Gastroesophageal sphincter (tissue), 4 donors: ENCODE results near the gene MAN2A1. TPM values are rescaled to one million over a fixed set of nuclear protein-coding genes. Genes with fewer than 3 reads are reported as not detected.
A peak's percentile ranks its signal among the peaks of the same experiment; 100 is the strongest.

Experiments
- ATAC-seq: fragments of 150-250 bp; one replicate; pipeline ENCODE4 v1.9.1; 2016; ENCODE audit warnings: mild to moderate bottlenecking, moderate library complexity
- H3K27ac ChIP-seq, 4 donors: fragments of 200-600 bp; sonication (generic) in 3 of 4; 1 replicate in 3 of 4; 2 replicates in 1 of 4; pipeline ENCODE4 v1.5.1; 2016 to 2019
- H3K27me3 ChIP-seq: fragments of 200-600 bp; sonication (generic); one replicate; pipeline ENCODE4 v1.5.1; 2019
- H3K36me3 ChIP-seq, 2 donors: fragments of 200-600 bp; sonication (generic); one replicate each; pipeline ENCODE4 v1.5.1; 2019; ENCODE audit warnings: control low read depth in 1 of 2
- H3K4me1 ChIP-seq, 3 donors: fragments of 200-600 bp; sonication (generic); 1 replicate in 2 of 3; 2 replicates in 1 of 3; pipeline ENCODE4 v1.5.1; 2016 to 2019; ENCODE audit warnings: control low read depth in 2 of 3
- H3K4me3 ChIP-seq, 2 donors: fragments of 200-600 bp; sonication (generic); one replicate each; pipeline ENCODE4 v1.5.1; 2019; ENCODE audit warnings: mild to moderate bottlenecking in 1 of 2, moderate library complexity in 1 of 2
- H3K9me3 ChIP-seq, 3 donors: fragments of 200-600 bp; sonication (generic); one replicate each; pipeline ENCODE4 v1.5.1; 2017 to 2019; ENCODE audit warnings: control low read depth in 2 of 3
- CTCF ChIP-seq, 4 experiments: fragments of 200-600 bp in 2 of 4; fragments of 450-650 bp in 2 of 4; sonication (generic) in 1 of 4; IDR thresholded peaks; one replicate each; pipeline ENCODE4 v1.5.1; 2017 to 2019; ENCODE audit warnings: antibody characterized with exemption in 4 of 4, mild to moderate bottlenecking in 2 of 4, moderate library complexity in 2 of 4
- EP300 ChIP-seq: sonication (generic); formaldehyde crosslinking; IDR thresholded peaks from one replicate; pipeline ENCODE4 v1.6.1; 2017; ENCODE audit warnings: antibody characterized with exemption, mild to moderate bottlenecking
- POLR2A ChIP-seq, 2 donors: fragments of 450-650 bp; IDR thresholded peaks; one replicate each; pipeline ENCODE4 v1.6.1; 2017; ENCODE audit warnings: antibody characterized with exemption in 2 of 2, mild to moderate bottlenecking in 2 of 2, moderate library complexity in 1 of 2
- POLR2AphosphoS5 ChIP-seq: sonication (generic); formaldehyde crosslinking; IDR thresholded peaks from one replicate; pipeline ENCODE4 v1.6.1; 2017; ENCODE audit warnings: antibody characterized with exemption
- WGBS, 2 donors: methylation state at CpG; one replicate each; pipeline ENCODE4 v1.1.5; 2018; ENCODE audit warnings: low coverage in 1 of 2; 5-methylcytosine and 5-hydroxymethylcytosine counted together
- total RNA-seq, 4 donors: library from RNA; depleted of rRNA; stranded (reverse); fragments of >200 nt; gene quantifications; one replicate each; pipeline ENCODE4 v1.1.0, GENCODE V29; 2016

The MAN2A1 gene
- total RNA-seq, 4 donors from 2014 or later, result 19.6 to 55.6 (median 34.1) TPM

GRCh38 chr5:109838157-109838556 lies 148.4 kb downstream of the MAN2A1 start:
- H3K4me1 ChIP-seq, result no peaks in the 10 kb centered on the region
- 80 to 100% methylated on average over 1 of the region's 1 CpG for WGBS, 2 donors
- H3K27ac ChIP-seq, result no peak overlapping the region
- H3K36me3 ChIP-seq, result peaks cover 0 to 40% of the 10 kb centered on the region in 2 donors
- H3K27me3 ChIP-seq, result no peaks in the 10 kb centered on the region
- no peak for TF ChIP-seq EP300
- no peak for TF ChIP-seq POLR2AphosphoS5
- no peak for TF ChIP-seq CTCF (IDR thresholded peaks at IDR 0.05)
- TF ChIP-seq POLR2A (IDR thresholded peaks at IDR 0.05), result no peak
- no peak overlapping the region for H3K4me3 ChIP-seq
- H3K9me3 ChIP-seq, result no peaks in the 10 kb centered on the region
- ATAC-seq, result no peak

DNA sequence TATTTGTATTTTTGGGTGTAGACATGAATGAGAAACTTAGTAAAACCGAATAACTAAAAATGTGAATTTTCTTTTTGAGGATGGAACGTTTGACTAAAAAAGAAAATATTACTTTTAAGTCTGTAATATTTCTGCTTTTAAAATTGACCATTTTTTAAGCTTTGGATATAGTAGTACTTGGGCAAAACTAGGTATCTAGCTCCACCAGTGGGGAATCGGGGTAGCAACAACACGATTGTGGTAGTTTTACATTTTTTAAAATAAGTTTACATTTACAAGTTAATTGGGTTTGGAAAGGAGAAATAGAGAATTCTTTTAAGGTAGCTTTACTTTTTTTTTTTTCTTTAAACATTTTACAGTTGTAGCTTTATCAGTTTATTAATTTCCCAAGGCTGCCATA lies 154.4 kb downstream of the MAN2A1 start:
- no peak for ATAC-seq
- WGBS, 2 donors, result 85 to 87% methylated on average over 4 of the region's 4 CpGs
- TF ChIP-seq CTCF (IDR thresholded peaks at IDR 0.05) (peak in 2 of 4 experiments; percentile 12 to 19), EP300 (no peak), POLR2AphosphoS5 (no peak)
- Histone ChIP-seq H3K36me3 (peaks cover 0 to 57% of the 10 kb centered on the region in 2 donors), H3K4me3 (no peak overlapping the region), H3K27ac (no peak overlapping the region), H3K27me3 (no peaks in the 10 kb centered on the region), H3K4me1 (no peaks in the 10 kb centered on the region), H3K9me3 (no peaks in the 10 kb centered on the region)

DNA sequence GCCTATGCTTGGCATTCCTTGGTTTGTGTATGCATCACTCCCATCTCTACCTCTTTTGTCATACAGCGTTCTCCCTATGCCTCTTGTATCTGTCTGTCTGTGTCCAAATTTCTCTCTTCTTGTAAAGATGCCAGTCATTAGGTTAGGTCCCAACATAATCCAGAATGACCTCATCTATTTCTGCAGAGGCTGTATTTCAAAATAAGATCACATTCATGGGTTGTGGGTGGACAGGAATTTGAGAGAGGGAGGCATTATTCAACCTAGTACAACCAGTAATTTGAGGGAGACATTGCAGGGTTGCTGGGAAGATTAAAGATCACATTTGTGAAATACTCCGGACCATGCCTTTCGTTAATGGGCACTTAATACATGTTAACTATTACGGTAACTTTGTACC lies 155.0 kb downstream of the MAN2A1 start:
- Histone ChIP-seq H3K4me3 (no peak overlapping the region), H3K27ac (no peak overlapping the region), H3K27me3 (no peaks in the 10 kb centered on the region), H3K4me1 (no peaks in the 10 kb centered on the region), H3K36me3 (peaks cover 0 to 62% of the 10 kb centered on the region in 2 donors), H3K9me3 (no peaks in the 10 kb centered on the region)
- 42 to 90% methylated on average over 2 to 4 of the region's 4 CpGs for WGBS, 2 donors
- ATAC-seq, result no peak
- TF ChIP-seq CTCF (IDR thresholded peaks at IDR 0.05) (no peak), POLR2AphosphoS5 (no peak), EP300 (no peak)

DNA sequence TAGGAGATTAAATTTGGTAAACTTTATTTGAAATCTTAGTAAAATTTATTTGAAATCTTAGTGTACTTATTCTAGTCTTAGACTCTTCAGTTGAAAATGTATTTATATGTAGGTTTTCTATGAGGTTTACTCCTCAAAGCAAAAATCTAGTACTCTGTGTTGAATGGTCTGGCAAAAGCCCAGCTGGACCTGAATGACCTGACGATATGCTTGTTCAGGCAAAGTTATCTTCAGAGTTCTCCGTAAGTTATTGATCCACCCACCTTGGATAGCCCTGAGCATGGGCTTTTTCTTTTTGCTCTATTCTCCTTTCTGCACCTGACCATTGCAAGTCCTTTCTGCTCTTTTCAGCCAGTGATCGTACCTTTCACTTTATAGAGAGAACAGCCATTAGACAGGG lies 158.4 kb downstream of the MAN2A1 start:
- peaks cover 0 to 61% of the 10 kb centered on the region in 2 donors for H3K36me3 ChIP-seq

DNA sequence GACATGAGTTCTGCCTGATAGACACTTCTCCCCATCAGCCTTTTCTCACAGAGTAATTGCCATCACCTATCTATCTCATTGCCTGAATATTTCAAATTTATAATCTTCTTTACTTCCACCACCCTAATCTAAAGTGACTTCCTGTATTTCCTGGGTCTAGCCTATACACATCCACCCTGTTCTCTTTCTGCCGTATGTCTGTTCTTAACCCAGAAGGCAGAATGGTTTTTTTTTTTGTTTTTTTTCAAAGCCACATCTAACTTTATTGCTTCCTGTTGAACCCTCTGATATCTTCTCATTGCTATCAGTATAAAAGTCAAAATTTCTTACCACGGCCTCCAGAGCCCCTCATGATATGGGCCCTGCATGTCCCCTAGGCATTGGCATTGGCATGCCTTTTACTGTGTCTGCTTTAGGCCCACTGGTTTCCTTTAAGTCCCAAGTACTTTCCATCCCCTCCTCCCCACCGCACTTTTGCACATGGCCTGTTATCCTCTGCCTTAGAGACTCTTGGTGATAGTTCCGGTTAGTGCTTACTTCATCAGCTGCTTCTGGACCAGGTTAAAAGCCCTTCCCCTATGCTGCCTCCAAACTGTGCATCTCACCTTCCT lies 159.9 kb downstream of the MAN2A1 start:
- Histone ChIP-seq H3K4me3 (no peak overlapping the region), H3K9me3 (no peaks in the 10 kb centered on the region), H3K4me1 (no peaks in the 10 kb centered on the region), H3K36me3 (peaks cover 0 to 59% of the 10 kb centered on the region in 2 donors), H3K27ac (no peak overlapping the region), H3K27me3 (no peaks in the 10 kb centered on the region)
- TF ChIP-seq POLR2AphosphoS5 (no peak), CTCF (IDR thresholded peaks at IDR 0.05) (no peak), POLR2A (IDR thresholded peaks at IDR 0.05) (no peak), EP300 (no peak)
- WGBS, 2 donors, result 98 to 100% methylated on average over 2 to 4 of the region's 4 CpGs
- no peak for ATAC-seq

More for the DNA sequence above, 158.4 kb downstream of the MAN2A1 start:
- Histone ChIP-seq H3K4me1 (no peaks in the 10 kb centered on the region), H3K9me3 (no peaks in the 10 kb centered on the region), H3K4me3 (no peak overlapping the region), H3K27ac (no peak overlapping the region), H3K27me3 (no peaks in the 10 kb centered on the region)
- TF ChIP-seq EP300 (no peak), POLR2A (IDR thresholded peaks at IDR 0.05) (no peak), POLR2AphosphoS5 (no peak)
- WGBS, 2 donors, result 93 to 100% methylated on average over 3 of the region's 3 CpGs
- ATAC-seq, result no peak
